ENCODE measurements around the gene LELP1. TPM values are rescaled to one million over a fixed set of nuclear protein-coding genes. Genes with fewer than 3 reads are reported as not detected.

The LELP1 gene
- polyA plus RNA-seq, 1 of the 3 experiments (the other 2 are of a cell fraction): not detected

- no peaks in the 10 kb centered on the region for H3F3A ChIP-seq (replicated peaks; ENCODE audit: insufficient read depth)
- ChIA-PET POLR2A (no interaction called here), CTCF (interaction anchor here (0.7 to 1.6 kb wide), 11 partner anchors 9 to 575 kb away, joined by 3 to 9 read pairs (median 3); partner anchors contain the start of gene PRR9)
- H3K36me3 ChIP-seq (replicated peaks in 1 of 2; ENCODE audit: control insufficient read depth in 1 of 2, insufficient read depth in 2 of 2, low read length in 1 of 2): no peaks in the 10 kb centered on the region
- 0% methylated on average over 1 of the region's 1 CpG for WGBS (ENCODE audit: low lambda C conversion rate)
- no peak overlapping the region for H3K4me3 ChIP-seq (ENCODE audit: low read depth in 2 of 2, low read length in 1 of 2)
- H3K4me2 ChIP-seq: no peak overlapping the region
- no peaks in the 10 kb centered on the region for H3K79me2 ChIP-seq (ENCODE audit: insufficient read depth)
- H3K27me3 ChIP-seq (ENCODE audit: insufficient read depth): peaks cover 16% of the 10 kb centered on the region; the same call in 1 of the 2 replicates
- H2AFZ ChIP-seq (ENCODE audit: low read depth): no peak overlapping the region
- H3K4me1 ChIP-seq (ENCODE audit: control insufficient read depth in 1 of 2, insufficient read depth in 2 of 2, low read depth in 1 of 2, low read length in 1 of 2): no peaks in the 10 kb centered on the region; a peak in 1 of 4 replicates
- no peak overlapping the region for H3K9ac ChIP-seq
- H3K9me2 ChIP-seq: no peaks in the 10 kb centered on the region
- no peak overlapping the region for H3K27ac ChIP-seq (ENCODE audit: low read depth in 2 of 2, low read length in 1 of 2)
- DNase-seq: no peak
- no peaks in the 10 kb centered on the region for H4K20me1 ChIP-seq (ENCODE audit: insufficient read depth)
- no peak for TF ChIP-seq MEF2A (IDR thresholded peaks at IDR 0.05; ENCODE audit: borderline replicate concordance, low read depth)
- no peak for TF ChIP-seq FOXM1 (IDR thresholded peaks at IDR 0.05; ENCODE audit: low read depth)
- no peak for TF ChIP-seq SMC3 (IDR thresholded peaks at IDR 0.05; ENCODE audit: low read depth, low read length)
- TF ChIP-seq NRF1 (IDR thresholded peaks at IDR 0.05; ENCODE audit: low read depth, low read length): no peak
- no peak for TF ChIP-seq MAX (IDR thresholded peaks at IDR 0.05; ENCODE audit: low read depth)
- no peak for TF ChIP-seq JUND (IDR thresholded peaks at IDR 0.05)
- no peak for TF ChIP-seq YY1 (IDR thresholded peaks at IDR 0.05; ENCODE audit: low read depth)
- TF ChIP-seq RCOR1 (IDR thresholded peaks at IDR 0.05; ENCODE audit: low read length): no peak
- no peak for TF ChIP-seq EP300 (IDR thresholded peaks at IDR 0.05; ENCODE audit: borderline replicate concordance in 1 of 2, low read depth in 1 of 2, low read length in 1 of 2)
- TF ChIP-seq ZBTB33 (IDR thresholded peaks at IDR 0.05; ENCODE audit: borderline replicate concordance, low read depth): no peak
- TF ChIP-seq RXRA (IDR thresholded peaks at IDR 0.05; ENCODE audit: borderline replicate concordance, low read depth): no peak
- TF ChIP-seq CHD2 (IDR thresholded peaks at IDR 0.05; ENCODE audit: low read length, partially characterized antibody): no peak
- TF ChIP-seq NFIC (IDR thresholded peaks at IDR 0.05; ENCODE audit: borderline replicate concordance): no peak
- no peak for TF ChIP-seq FOSL2 (IDR thresholded peaks at IDR 0.05; ENCODE audit: borderline replicate concordance, low read depth)
- no peak for TF ChIP-seq GABPA (IDR thresholded peaks at IDR 0.05; ENCODE audit: low read depth)
- no peak for TF ChIP-seq FOXJ3 (CRISPR knock-in tag; IDR thresholded peaks at IDR 0.05)
- TF ChIP-seq PBX3 (IDR thresholded peaks at IDR 0.05): no peak
- TF ChIP-seq RAD21 (IDR thresholded peaks at IDR 0.05; ENCODE audit: low read length): no peak
- TF ChIP-seq CTCF (IDR thresholded peaks at IDR 0.05): no peak
- H3K9me3 ChIP-seq: no peaks in the 10 kb centered on the region
These were observed 25.3 kb downstream of the LELP1 start for GRCh38 chr1:153228491-153228890.

Measured in SK-N-SH (cell line).